ENCODE data around the gene MAP3K9.

The MAP3K9 gene

DNA sequence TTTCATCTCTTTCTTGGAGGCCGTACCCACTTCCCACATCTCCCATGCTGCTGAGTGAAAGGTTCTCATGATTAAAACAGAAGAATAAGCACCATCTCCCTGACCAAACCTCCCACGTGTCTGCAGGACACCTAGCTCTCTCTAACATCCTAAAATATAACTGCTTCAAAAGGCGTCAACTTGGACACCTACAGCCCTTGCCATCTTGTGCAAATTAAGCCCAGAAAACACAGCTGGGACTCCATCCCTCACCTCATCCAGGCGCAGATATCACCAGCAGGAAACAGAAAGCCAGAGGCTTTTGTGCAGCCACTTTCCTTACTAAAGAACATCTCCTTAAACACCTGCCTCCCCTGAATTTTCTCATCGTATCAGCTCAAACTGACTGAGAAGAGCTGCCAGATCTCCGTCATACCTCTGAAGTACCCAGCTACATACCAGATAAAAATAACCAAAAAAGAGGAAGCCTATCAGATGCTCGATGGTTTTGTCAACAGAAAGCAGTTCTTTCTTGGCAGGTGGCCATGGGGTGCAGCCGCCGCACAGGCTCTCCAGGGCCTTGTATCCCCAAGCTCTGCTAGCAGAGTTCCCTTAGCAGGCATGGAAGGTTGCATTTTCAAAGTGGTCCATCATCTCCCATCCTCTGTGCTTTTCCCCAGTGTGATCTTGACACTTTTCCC, 28.8 kb downstream of the MAP3K9 start:
- no peak for DNase-seq

DNA sequence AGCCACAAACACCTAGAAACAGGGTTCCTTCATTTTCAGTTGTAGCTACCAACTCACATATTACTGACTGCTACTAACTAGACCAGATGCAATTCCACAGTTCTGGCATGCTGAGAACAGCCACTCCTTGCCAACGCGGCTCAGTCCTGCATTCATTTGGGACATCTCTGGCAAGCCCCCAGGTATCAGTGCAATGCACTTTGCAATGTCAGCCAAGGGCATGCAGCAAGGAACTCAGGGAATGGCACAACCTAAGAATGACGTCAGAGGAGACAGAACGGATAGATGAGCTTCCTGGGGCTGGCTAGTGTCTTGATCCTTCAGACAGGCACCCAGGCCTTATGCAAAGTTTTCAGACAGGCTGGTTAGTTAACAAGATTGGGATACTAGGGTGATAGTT, 29.6 kb downstream of the MAP3K9 start:
- no peak for DNase-seq

DNA sequence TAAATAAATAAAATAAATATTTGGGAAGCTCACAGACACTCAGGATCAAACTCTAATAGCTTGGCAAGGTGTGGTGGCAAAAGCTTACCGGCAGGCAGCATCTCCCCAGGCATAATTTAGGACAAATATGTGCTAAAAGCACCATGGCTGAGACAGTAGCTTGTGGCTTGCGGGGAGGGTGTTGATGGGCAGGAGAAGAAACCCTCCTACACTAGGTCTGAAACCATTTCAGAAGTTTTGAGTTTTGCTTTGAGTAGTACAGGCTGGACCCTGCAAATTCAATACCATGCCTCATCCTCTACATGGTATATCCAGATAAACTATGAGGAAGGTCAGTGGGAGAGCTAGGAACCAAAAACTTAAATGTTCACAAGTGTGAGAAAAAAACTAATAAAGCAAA, 33.1 kb downstream of the MAP3K9 start:
- no peak for DNase-seq

DNA sequence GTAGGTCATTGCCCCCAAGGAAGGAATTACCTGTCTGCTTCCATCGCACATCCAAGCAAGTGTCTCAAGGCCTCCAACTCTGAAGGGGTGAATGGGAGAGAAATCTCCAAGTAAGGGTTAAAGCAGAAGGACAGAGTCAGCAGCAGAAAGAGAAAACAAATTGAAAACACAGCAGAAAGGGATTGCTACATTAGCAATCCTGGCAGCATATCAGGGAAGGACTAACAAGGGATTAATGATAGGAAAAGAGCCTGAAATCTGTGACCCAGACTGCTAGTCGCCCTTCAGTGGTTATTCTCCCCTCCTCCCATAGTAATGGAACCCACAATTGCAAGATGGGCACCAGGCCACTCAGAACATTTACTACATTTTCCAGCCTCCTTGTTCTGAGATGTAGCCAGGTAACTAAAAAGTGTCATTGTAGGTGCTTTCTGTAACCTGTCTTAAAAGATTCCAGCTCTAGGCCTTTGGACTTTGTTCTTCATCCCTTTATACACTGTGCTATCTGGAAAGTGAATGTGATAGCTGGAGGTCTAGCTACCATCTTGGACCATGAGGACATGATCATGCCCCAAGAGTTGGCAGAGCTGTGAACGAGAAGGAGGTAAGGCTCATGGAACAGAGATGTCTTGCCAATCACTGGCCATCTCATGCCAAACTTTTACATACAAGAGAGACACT, 36.0 kb downstream of the MAP3K9 start:
- no peak for DNase-seq

DNA sequence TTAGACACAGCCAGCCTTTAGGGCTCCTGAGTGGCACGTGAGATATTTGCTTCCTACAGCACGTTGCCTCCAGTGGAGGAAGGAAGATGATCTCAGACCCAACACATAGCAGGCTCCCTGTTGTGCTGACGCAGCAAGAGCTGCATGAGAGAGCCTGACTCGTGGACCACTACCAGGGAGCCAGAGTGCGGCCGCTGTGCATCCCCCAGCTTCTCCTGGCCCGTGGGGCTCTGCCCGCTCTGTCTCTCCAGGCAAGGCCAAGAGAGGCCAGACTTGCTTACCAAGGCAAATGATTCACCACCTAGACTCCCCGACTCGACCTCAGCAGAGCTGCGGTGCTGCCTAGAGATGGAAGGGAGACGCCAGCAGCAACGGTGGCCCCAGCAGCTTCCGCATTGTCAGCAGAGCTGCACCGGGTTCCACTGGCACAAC, 37.5 kb downstream of the MAP3K9 start:
- no peak for DNase-seq

DNA sequence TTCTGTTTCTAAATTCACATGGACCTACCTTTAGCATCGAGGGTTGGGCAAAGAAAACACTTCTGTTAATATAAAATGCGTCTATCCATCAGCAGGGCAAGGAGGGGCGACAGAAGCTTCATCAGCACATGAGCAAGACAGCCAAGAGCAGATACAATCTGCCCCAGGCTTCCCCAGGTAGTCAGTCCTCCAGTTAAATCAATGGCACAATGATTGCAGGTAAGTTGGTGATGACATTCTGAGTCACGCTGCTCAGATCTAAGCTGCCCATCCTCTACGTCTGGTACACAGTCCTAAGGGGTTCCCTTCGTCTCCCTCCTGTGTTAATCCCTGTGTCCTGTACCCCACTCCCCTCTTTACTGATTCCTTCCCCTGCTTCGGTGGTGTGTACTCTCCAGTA, 38.8 kb downstream of the MAP3K9 start:
- no peak for DNase-seq

DNA sequence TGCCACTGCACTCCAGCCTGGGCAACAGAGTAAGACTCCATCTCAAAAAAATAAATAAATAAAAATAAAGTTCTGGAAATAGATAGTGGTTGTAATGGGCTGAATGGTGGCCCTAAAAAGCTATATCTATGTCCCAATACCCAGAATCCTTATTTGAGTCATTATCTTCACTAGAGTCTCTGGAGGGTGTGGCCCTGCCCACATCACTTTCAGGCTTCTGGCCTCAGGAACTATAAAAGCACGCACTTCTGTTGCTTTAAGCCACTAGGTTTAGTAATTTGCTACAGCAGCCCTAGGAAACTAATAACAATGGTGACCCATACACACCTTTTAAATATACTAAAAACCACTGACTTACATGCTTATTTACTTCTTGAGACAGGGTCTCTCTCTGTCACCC, 49.9 kb downstream of the MAP3K9 start:
- DNase-seq = no peak

DNA sequence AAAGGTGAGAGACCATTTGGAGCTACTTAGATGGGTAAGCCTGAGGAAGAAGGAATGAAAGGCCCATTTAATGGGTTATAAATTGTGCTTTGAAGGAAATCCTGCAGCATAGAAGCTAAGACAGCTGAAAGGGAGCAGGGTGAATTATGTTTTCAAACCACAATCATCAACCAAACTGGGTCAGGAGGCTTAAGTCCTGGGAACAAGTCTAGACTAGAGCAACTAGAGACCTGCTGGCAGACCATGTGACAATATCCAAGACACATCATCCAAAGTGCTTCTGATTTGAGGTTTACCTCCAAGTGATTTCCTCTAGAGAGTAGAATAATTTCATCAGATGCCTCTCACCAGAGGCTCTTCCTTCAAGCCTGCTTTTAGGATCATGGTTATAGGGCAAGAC, 53.7 kb downstream of the MAP3K9 start:
- DNase-seq = no peak

DNA sequence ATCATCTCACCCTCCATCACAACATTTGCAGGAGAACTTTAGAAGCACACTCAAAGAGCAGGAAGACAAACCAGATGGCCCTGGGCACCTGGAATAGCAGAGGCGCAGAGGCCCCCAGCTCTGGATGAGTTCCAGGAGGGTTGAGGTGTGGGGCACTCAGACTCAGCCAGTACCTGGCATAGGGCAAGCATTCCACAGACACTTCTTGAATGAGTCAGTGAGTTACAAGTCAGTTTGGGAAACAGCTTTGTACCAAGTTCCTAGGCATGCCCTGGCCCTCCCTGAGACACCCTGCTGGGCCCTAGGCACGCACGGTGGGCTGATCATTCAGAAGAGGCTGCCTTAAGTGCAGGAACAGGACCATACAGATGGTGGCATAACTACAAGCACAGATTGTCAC, 54.3 kb downstream of the MAP3K9 start:
- DNase-seq = no peak

DNA sequence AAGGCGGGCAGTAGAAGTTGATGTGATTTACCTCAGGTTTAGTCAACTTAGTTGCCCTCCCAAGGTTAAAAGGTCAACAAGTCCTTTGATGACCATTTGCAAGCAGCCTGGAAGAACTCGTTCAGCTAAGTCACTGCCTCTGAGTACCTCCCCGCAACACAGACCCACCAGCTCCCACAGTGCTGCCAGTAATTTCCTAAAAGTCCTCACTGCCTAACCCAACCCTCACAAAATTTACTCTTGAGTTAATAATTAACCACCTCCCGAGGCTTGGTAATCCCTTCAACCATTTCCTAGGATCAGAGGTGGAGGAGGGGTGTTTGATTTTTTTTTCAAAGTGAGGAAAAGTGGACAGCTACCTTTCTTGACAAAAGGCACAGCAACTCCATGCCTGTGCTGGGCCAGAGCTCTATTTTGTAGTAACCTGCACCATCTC, 55.8 kb downstream of the MAP3K9 start:
- no peak for DNase-seq

DNA sequence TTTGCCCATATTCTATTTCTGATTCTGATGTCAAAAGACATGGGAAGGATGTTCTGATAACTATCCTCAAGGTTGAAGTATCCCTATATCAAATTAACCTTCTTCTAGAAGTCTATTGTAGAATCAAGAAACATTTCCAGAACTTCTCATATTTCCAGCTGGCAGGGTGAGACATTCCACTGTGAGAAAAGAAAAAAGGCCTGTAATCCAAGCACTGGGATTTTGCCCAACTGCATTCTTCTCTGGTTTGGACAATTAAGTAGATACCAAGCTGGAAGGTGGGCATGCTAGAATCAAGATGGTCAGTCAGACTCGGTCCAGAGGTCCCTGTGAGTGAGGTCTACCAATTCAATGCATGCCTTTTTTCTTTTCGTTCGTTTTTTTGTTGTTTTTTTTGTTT, 60.9 kb downstream of the MAP3K9 start:
- DNase-seq = no peak

DNA sequence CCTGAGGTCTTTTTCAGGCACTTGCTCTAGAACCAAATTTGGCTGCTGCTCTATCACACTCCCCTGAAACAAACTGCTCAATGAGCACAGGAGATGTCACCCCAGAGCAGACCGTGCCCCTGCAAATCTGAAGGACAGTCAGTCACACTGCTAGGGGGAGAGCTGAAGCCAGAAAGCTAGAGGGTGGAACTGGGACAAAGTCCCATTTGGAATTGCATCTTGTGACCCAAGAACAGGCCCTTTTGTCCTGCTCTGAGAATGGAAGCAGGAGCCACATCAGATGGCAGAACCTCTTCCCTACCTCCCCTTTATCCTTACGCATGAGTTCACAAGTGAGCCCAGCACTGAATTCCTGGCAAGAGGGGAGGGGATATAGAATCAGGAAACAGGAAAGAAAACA, 64.7 kb downstream of the MAP3K9 start:
- DNase-seq = no peak

DNA sequence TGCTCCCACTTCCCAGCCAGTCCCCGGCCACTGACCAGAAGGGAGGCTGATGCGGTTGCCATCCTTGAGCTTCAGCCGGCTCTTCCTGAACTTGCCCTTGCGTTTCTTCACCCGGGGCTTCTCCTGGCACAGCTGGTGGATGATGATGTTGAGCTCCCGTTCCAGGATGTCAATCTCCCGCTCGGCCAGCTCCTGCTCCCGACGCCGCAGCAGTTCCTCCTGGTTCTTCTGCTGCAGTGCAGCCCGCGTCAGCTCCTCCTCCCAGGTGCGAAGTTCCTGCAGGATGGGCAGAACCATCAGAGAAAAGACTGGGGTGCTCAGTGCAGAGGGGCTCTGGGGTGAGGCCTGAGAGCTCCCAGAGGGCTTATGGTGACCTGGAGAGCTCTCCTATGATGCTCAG, 67.0 kb downstream of the MAP3K9 start:
- DNase-seq = no peak

DNA sequence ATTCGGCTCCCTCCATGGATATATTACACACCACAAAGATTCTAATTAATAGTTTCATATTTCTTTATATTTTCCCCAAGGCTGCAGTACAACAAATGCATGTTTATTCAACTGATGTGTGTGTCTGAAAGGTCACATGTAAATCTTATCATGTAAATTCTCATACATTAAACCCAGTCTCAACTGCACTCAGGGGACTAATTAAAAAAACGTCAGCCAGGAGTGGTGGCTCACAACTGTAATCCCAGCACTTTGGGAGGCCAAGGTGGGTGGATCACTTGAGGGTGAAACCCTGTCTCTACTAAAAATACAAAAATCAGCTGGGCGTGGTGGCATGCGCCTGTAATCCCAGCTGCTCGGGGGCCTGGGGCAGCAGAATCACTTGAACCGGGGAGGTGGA, 67.8 kb downstream of the MAP3K9 start:
- no peak for DNase-seq

DNA sequence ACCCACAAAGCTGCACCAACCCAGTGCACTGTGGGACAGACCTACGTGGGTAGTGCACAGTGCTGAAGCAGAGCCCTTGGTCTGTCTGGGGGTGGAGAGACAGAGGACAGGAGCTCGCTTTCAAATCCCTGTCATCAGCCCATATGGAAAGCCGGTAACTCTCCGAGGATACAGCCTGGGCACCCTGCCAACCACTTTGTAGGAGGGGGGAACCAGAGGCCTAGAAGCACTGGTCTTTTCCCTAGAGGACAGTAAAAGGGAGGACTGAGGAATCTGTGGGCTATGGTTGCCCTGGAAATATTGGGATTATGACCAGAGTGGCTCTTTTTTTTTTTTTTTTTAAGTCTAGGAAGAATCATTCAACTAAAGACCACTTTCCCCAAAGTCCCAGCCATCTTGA, 74.3 kb downstream of the MAP3K9 start:
- DNase-seq = no peak

DNA sequence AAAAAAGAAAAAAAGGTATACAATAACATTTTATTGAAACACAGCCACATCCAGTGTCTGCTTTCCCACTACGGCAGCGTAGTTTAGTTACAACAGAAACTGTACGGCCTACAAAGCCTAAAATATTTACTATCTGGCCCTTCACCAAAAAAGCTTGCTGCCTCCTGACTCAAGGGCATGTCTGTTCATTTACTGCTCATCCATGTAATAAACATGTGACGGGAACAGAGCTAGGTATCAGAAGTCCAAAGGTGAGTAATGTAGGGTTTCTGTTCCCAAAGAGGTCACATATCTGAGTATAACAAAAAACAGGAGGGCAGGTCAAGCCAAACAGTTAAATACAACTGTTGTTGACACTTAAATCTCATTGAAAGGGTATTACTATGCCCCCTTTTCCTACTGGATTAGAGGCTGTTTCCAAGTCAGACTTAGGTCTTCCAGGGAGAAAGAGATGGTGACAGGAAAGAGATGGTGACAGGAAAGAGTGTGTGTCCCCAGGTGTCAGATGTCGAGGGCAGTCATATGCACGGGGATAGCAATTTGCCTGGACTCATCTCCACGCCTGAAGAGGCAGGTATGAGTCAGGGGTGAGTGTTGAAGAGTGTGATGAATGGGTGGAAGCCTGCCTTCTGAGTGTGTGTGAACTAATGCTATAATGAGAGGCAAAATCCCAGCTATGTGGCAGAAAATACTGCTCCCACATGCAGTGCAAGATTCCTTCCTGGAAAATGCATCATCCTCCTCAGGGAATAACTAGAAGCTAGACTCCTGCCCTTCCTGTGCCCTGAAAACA, 77.7 kb downstream of the MAP3K9 start:
- no peak for DNase-seq

DNA sequence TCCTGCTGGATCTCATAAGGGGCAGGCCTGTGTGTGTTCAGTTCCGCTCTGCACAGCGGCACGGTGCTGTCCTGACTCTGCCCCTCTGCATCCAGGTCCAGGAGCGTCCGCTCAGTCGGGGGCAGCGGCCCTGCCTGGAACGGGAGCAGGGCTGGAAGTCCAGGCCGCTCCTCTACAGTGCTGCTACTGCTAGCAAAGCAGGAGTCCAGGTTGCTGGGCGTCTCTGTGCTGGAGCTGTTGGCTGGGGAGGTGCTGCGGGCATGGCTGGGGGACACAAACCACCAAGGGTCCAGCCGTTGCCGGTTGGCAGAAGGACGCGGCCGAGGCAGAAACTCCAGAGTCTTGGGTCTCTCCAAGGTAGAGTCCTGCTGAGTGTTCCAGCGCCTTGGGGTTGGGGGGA, 78.9 kb downstream of the MAP3K9 start:
- DNase-seq = no peak

DNA sequence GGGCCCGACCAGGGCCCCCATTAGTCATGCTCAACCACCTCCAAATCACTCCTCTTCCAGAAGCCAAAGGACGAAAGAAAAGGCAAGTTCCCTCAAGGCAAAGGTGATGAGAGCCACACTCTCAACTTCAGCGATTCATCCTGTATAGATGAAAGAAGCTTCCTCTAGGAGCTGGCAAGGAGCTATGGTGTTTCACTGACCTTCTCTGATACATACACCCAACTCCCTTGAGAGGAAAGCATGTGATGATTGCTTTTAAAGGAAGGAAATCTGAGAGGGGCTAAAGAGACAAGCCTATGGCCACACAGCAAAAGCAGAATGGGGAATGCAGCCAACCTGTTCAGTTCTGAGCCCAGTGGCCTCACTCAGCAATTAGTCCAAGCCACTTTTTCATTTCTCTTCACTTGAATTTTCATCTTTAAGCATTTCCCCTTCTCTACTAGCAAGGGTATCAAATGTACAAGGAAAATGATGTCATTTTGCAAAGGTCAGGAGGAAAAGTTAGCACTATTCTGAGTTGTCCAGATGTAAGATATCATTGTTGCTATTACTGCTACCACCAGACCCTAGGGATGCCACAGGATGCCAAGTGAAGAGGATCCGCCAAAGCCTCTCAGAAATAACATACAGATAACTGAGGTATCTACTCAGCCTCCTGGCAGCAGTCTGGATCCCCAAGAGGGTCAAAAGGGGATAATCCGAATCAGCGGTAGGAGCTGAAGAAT, 82.5 kb downstream of the MAP3K9 start:
- DNase-seq = no peak

DNA sequence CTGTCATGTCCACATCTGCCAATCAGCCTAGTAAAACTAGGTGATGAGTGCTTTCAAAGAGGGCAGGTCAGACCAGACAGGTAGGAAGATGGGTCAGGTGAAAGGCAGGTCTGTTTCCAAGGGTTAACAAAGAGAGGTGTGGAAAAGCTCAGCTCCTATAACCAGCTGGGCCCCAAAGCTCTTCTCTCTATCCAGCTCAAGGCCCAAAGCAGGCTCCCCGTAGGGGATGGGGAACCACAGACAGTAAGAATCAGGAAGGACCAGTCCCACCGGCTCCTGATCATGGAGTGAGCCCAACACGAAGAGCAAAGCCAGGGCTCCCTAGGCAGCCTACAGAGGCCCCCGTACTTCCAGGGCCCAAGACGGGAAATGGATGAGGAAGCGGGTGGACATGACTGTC, 84.4 kb downstream of the MAP3K9 start:
- no peak for DNase-seq

DNA sequence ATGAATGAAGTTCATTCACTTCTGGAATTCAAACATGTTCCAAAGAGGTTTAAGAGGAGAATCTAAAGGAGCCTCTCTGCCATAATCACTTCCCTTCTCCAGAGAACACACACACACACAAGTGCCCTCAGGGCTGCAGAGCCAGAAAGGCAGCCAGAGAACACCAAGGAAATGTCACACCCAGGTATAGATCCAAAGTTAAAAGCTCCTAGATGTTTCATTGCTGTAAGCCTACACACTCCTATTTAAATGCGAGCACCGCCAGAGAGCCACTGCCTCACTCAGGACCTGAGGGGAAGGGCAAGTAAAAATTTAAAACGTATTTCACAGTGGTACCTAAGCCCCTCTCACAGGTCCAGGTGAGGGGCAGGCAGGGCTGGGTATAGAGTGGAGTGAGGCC, 85.2 kb downstream of the MAP3K9 start:
- DNase-seq = no peak

DNA sequence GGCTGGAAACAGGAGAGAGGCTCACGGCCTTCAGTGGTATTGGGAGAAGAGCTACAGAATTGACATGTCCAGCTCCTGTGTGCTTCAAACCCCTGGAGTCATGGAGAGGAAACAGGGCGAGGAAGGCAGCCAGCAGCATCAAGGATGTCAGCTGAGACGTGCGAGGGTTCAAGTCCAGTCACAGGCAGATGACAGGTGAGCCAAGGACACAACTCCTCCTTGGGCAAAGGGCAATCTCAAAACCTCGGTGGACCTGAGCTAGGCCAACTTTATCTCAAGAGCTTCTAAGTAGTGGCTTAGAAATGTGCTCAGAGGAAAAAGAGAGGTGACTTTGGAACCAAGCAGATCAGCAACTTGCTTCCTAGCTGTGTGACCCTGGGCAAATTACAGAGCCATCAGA, 86.0 kb downstream of the MAP3K9 start:
- DNase-seq = no peak

DNA sequence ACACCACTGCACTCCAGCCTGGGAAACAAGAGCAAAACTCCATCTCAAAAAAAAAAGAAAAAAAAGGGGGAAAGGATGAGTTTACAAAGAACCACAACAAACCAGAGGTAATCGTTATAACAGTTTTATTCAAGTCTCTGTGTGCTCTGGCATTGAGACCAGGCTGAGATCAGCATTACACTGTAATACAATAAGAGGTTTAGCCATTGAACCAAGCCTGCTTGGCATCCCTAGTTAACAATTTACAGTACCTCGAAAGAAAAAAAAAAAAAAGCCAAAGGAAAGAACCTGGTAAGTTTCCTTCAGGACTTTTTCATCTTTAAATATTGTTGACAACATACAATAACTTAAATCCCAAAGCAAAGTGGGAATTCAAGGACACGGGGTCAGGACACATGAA, 86.9 kb downstream of the MAP3K9 start:
- no peak for DNase-seq

DNA sequence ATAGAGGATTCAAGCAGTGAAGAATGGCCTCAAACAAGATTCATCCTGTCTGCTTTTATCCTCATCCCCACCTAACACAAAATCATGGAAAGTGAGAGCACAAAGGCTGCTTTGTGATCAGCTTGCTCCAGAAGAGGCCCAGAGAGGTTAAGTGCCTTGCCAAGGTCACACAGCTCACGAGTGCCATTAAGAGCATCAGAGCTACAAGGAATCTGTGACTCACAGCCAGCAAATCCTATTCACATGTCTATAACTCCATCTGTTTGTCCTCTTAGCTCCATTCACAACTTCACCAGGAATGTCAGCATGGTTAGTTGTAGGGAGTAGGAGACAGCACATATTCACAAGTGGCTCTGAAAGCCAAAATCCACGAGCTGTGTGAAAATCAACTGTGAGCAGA, 87.8 kb downstream of the MAP3K9 start:
- no peak for DNase-seq
